Stimulated activated CD8-positive, alpha-beta memory T cell treated with anti-CD3 and anti-CD28 coated beads, Interleukin-15, amount 100 ng/mL, for 24 hours (primary cell): ENCODE results near the gene FAM120B.

Experiments
- DNase-seq: peaks from one replicate; pipeline ENCODE4 v3.0.0-alpha.2; 2020; ENCODE audit warnings: low read depth

The FAM120B gene

GRCh38 chr6:170272341-170273065, 34.1 kb upstream of the FAM120B start:
- no peak for DNase-seq

DNA sequence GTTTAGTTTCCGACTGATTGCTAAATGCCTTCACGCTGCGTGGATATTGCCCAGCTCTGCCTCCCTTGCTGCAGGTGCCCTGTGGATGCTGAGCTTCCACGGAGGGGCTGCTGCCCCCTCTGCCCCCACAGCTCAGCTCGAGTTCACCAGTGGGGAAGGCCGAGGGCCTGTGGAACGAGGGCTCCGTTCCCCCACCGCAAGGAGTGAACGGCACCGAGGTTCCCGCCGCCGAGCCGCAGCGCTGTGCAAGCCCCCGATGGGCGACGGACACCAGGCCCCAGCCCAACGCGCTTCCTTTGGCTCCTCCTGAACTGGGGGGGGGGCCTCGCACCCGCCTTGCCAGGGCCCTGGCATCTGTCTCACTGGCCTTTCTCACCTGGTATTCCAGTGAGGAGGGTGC, 33.4 kb upstream of the FAM120B start:
- no peak for DNase-seq

- no peak for DNase-seq
These were observed 32.9 kb upstream of the FAM120B start for GRCh38 chr6:170273681-170274080.

DNA sequence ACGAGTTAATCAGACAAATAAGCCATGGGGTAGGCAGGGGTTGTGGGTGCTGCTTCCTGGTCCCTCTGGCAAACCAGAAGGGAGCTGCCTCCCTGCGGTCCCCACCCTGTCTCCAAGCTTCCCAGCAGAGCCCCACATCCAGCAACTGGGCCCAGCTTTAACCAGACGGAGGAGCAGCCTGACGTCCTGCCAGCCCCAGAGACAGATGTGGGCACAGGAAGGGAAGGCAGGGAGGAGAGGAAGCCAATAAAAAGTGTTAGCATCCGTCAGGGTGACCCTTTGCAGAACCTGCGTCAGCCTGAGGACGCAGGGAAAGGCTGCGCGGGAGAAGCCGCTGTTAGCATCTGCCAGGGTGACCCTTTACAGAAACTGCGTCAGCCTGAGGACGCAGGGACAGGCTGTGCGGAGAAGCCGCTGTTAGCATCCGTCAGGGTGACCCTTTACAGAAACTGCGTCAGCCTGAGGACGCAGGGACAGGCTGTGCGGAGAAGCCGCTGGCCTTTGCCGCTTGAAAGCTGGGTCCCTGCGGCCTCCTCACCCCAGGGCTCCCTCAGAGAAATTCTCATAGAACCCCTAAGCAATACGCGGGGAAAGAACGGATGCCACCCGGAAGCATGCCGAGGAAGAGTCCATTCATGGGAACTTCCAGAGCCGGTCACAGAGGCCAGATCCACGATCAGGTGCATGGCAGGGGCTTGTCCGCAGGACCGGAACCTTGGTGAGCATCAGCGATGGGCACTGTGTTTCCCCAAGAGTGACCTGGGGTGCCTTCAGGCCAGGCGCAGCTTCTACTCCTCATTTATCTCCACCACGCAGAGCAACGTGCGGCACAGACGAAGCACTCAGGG, 31.6 kb upstream of the FAM120B start:
- no peak for DNase-seq

- DNase-seq = no peak
These were observed 30.0 kb upstream of the FAM120B start for GRCh38 chr6:170276369-170277057.

- DNase-seq = no peak
These were observed 28.4 kb upstream of the FAM120B start for GRCh38 chr6:170277893-170278742.

DNA sequence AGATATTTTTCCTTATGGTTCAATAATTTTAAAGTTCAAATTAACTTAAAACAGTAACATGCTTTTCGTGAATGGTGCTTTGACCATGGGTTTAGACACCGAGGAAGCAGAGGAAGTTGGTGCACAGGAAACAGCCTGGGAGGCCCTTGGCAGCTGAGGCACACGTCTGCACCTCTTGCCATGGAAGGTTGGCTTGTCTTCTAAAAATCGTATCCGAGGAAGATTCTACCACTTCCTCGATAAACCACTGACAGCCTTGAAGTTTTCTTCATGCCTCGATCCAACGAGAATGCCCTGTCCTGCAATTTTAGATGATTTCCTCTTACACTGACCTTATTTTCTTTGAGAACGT, 27.8 kb upstream of the FAM120B start:
- DNase-seq = no peak

DNA sequence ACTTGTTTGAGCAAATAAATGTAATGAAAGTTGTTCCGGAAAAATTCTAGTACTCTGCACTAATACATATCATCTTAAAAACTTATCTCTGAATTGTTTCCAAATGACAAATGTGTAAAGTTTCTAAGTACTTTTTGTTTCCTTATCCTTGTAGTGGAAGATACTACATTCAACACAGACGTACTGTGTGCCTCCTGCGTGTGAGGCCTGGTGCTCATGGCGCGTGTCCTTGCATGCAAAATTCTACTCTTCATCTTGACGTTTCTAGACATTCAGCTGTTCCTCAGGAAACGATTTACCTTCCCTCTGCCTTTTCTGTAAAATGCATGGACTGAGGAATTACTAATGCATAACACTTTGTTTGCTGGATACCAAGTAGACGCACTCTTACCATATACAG, 27.1 kb upstream of the FAM120B start:
- no peak for DNase-seq

DNA sequence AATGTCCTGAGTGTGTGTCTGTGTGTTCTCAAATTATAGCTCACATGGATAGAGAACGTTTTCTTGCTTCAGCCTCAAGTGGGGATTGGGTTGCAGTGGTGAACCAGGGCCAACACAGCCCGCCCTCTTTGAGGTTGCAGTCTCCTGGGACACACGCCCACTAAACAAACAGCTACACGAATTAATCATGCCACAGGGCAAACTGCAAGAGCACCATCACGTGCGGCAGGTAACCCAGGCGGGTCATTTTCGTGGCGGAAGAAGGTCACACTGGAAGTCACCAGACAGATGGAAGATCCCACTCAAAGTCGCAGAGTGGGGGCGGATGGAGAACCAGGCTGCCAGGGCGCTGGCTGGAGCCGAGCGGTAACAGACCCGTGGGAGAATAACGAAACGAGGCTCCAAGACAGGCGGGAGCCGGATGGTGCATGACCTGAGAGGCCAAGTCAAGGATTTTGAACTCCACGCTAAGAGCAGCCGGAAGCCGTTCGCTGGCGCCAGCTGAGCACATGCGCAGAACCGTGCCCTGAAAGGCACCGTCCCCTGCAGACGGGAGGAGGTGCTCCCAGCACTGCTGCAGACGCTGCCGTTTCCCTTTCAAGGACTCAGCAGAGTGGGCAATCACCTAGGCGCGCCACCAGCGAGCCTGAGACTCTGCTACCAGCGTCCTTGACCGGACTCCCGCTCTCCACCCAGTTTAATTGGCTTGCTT, 26.4 kb upstream of the FAM120B start:
- no peak for DNase-seq

GRCh38 chr6:170280689-170281045, 25.9 kb upstream of the FAM120B start:
- DNase-seq = no peak

DNA sequence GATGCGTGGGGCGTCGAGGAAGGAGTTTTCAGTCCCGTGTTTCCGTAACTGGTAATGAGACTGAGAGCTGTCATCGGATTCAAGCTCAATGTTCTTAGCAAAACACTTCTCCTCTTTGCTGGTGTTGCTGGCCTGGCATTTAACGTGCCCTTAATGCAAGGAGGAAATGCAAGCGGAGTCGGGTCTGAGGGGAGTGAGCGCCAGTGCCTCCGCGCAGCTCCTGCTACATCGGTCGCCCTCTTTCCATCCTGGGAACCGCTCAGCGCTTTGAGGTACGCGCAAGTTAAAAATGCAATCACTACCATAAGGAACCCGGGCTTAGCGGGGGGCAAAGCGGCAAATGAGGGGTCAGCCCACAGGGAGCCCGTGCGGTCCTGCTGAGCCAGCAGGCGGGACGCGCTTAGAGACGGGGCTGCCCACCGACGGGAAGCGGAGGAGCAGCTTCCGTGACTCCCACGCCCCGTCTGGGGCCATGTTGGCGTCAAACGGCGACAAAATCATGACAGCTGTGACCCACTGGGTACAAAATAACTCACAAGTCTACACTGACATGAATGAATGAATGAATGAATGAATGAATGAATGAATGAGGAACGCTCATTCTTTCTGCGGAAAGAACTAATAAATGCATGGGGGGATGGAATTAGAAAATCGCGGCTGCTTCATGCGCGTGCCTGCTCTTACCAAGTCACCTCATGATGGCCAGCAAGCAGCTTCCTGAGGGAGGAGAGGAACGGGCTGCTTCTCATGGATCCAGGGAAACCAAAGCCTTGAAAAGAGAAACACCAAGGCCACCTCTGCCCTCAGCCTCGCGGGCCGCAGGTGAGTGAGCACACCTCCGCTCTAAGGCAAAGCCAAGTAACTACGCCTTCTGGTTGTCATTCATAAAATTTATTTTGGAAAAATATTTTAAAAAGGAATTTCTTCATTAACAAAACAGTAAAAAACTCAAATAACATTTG, 24.9 kb upstream of the FAM120B start:
- DNase-seq = no peak

- no peak for DNase-seq
These were observed 23.9 kb upstream of the FAM120B start for GRCh38 chr6:170282512-170283158.

- DNase-seq = no peak
These were observed 23.1 kb upstream of the FAM120B start for GRCh38 chr6:170283212-170284081.

GRCh38 chr6:170284126-170284773, 22.3 kb upstream of the FAM120B start:
- DNase-seq = no peak

- DNase-seq = no peak
These were observed 21.6 kb upstream of the FAM120B start for GRCh38 chr6:170284866-170285469.

GRCh38 chr6:170285482-170285881, 21.1 kb upstream of the FAM120B start:
- no peak for DNase-seq

- DNase-seq = no peak
These were observed 20.2 kb upstream of the FAM120B start for GRCh38 chr6:170286246-170286933.
